HepG2 (cell line): ENCODE data around the gene TMEM167A.

Experiments
- JUND ChIP-seq: sonication (generic); formaldehyde crosslinking; IDR thresholded peaks from 2 replicates; pipeline ENCODE4 v1.8.0; 2022; ENCODE audit warnings: mild to moderate bottlenecking, missing genetic modification reagents
- TF ChIP-seq, protein P1 (sequence below), 2 experiments: sonication (generic) in 1 of 2; formaldehyde crosslinking in 1 of 2; IDR thresholded peaks; 2 replicates each; pipeline versions ENCODE4 v1.4.0 to v1.6.1; 2018 to 2020; ENCODE audit warnings: missing genetic modification reagents in 2 of 2, borderline replicate concordance in 1 of 2, low read depth in 1 of 2, mild to moderate bottlenecking in 1 of 2, missing biosample characterization in 1 of 2

DNA sequence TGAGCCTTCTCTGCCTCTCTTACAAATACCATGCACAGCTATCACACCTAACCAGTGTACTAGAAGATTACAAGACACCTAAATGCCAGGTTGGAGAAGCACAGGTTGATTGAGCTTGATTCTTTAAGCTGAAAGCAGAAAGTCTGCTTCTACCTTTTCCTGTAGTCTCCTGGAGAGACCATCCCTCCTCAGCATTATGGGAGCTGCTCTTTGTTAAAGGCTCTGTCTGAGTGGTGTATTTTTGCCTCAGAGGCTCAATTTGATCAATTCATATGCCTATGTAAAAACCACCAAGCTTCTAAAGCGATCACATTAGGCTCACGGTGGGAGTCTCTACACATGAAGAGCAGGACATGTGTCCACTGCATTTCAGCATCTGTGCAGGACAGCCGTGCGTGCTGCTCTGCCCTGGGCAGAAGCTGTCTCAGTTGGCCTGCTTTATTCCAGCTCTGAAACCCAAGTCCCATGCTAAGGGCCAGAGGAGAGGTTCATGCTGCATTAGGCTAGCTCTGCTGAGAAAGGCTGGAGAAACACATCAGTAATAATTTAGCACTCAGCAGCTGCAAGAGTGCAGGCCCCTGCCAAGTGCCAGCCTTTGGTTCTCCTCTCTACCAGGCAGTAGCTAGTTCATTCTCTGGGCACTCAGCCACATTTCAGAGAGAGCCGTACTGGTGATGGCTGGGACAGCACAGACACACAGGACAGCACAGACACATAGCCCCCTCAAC is 41.7 kb downstream of the TMEM167A start:
- TF ChIP-seq, protein P1, sequence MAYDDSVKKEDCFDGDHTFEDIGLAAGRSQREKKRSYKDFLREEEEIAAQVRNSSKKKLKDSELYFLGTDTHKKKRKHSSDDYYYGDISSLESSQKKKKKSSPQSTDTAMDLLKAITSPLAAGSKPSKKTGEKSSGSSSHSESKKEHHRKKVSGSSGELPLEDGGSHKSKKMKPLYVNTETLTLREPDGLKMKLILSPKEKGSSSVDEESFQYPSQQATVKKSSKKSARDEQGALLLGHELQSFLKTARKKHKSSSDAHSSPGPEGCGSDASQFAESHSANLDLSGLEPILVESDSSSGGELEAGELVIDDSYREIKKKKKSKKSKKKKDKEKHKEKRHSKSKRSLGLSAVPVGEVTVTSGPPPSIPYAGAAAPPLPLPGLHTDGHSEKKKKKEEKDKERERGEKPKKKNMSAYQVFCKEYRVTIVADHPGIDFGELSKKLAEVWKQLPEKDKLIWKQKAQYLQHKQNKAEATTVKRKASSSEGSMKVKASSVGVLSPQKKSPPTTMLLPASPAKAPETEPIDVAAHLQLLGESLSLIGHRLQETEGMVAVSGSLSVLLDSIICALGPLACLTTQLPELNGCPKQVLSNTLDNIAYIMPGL (CRISPR knock-in tag; IDR thresholded peaks at IDR 0.05; ENCODE audit: borderline replicate concordance in 1 of 2, low read depth in 1 of 2): no peak
- no peak for TF ChIP-seq JUND (CRISPR knock-in tag)
